Epithelial cell of proximal tubule (primary cell): ENCODE results near the gene DTNA. TPM values are rescaled to one million over a fixed set of nuclear protein-coding genes. Genes with fewer than 3 reads are reported as not detected.

Experiments used
- DNase-seq: peaks from one replicate; pipeline ENCODE4 v3.0.0-alpha.2; 2011; ENCODE audit warnings: low read depth
- H3K4me3 ChIP-seq: 2 replicates; pipeline ENCODE4 v1.5.1; 2011; ENCODE audit warnings: low read depth, mild to moderate bottlenecking, low read length
- CTCF ChIP-seq: conservative IDR thresholded peaks from 2 replicates; pipeline ENCODE4 v1.5.1; 2012; ENCODE audit warnings: low read depth, mild to moderate bottlenecking, low read length
- total RNA-seq: library from RNA; depleted of rRNA; stranded (reverse); fragments of >200 nt; gene quantifications from 2 replicates; pipeline ENCODE4 v1.2.3, GENCODE V29; 2015

The DTNA gene
- total RNA-seq, 1 donor from 2014 or later: 15.2 TPM

- no peak overlapping the region for H3K4me3 ChIP-seq
- DNase-seq: no peak
- TF ChIP-seq CTCF: no peak
Observed at GRCh38 chr18:34749721-34750120, 39.6 kb downstream of the DTNA start.

- H3K4me3 ChIP-seq: no peak overlapping the region
- DNase-seq: no peak
- TF ChIP-seq CTCF: no peak
Observed at GRCh38 chr18:34752056-34752455, 42.0 kb downstream of the DTNA start.

GRCh38 chr18:34754300-34754699 lies 44.2 kb downstream of the DTNA start:
- no peak overlapping the region for H3K4me3 ChIP-seq
- no peak for DNase-seq
- no peak for TF ChIP-seq CTCF

- TF ChIP-seq CTCF: no peak
- H3K4me3 ChIP-seq: no peak overlapping the region
- DNase-seq: no peak
Observed at GRCh38 chr18:34757666-34758065, 47.6 kb downstream of the DTNA start.

- DNase-seq: no peak
- no peak for TF ChIP-seq CTCF
- H3K4me3 ChIP-seq: no peak overlapping the region
Observed at GRCh38 chr18:34758378-34758948, 48.4 kb downstream of the DTNA start.

- TF ChIP-seq CTCF: no peak
- no peak for DNase-seq
- H3K4me3 ChIP-seq: no peak overlapping the region
Observed at GRCh38 chr18:34760444-34760843, 50.3 kb downstream of the DTNA start.

GRCh38 chr18:34764451-34764850 lies 54.4 kb downstream of the DTNA start:
- DNase-seq: no peak
- no peak overlapping the region for H3K4me3 ChIP-seq
- TF ChIP-seq CTCF: no peak
